Stimulated activated CD4-positive, alpha-beta T cell treated with anti-CD3 and anti-CD28 coated beads, Interleukin-1b, Interleukin-23, amount 100 ng/mL, for 1 hour (primary cell): ENCODE data around the gene SLC22A17.
"Not testable (repeated sequence)": the region's sequence is repeated elsewhere in the genome, so short reads cannot be mapped to it uniquely, and the experiment has no call there.

Experiments used
- DNase-seq, 2 donors: peaks; one replicate each; pipeline ENCODE4 v3.0.0-alpha.2; 2020; ENCODE audit warnings: low read depth in 2 of 2

Gene SLC22A17

DNA sequence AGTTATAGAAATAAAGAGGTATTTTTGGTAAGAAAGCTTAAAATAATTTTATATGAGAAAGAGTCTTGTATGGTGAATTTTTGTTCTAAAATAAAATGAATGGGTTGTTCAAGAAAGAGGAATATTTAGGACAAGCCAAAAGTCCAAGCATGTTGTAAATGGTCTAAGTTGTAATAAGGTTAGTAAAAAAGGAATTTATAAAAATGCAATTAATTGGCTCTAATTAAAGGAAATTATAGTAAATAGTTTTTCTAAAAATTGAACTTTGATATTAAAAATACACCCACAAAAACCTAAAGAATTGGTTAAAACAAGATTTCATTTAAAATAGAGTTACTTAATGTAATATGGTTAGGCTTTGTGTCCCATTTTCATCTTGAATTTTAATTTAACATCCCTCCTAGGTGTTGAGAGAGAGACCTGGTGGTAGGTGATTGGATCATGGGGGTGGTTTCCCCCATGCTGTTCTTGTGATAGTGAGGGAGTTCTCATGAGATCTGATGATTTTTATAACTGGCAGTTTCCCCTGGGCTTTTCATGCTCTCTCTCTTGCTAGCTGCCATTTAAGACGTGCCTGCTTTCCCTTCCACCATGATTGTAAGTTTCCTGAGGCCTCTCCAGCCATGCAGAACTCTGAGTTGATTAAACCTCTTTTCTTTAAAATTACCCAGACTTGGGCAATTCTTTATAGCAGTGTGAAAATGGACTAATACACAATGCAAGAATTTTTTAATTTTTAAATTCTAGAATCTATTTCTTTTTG, 13.0 kb downstream of the SLC22A17 start:
- DNase-seq = no peak

DNA sequence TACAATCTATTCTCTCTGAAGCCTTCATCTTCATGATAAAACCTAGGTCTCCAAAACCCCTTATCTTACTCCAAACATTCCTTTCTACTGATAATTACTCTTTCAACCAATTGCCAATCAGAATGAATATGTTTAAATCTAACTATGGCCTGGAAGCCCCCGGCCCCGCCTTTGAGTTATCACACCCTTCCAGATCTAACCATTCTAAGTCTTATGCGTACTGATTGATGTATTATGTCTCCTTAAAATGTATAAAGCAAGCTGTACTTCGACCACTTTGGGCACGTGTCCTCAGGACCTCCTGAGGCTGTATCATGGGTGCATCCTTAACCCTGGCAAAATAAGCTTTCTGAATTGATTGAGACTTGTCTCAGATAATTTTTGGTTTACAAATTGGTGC, 17.1 kb downstream of the SLC22A17 start:
- DNase-seq = no peak

DNA sequence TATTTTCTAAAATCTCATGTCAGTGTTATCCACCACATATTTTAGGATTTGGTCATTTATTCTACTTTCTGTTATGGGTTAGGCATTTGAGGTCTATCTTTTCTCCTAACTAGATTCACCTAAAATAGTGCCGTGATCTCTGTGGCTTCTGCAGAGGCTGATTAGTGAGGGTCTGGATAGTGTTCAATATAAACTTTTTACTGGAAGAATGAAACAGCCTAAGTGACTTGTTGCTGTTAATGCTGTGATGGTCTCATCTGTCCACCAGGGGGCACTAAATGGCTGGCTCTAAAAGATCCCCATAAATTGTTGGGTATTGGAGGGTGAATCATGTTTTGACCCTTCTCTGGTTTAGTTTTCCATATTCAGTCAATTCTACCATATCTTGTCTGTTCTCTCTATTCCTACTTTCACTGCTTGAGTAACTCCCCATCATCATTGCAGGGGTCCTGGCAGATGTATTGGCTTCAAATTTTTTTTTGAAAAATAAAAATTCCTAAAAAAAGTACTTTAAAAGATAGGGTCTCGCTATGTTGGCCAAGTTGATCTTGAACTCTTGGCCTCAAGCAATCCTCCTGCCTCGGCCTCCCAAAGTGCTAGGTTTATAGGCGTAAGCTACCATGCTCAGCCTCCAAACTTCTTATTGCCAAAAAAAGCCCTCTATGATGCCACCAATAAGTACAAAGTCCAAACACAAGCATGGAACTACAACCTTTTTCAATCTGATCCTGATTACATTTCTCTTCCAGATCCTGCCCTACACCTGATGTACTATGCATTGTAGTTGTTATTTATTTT, 24.5 kb downstream of the SLC22A17 start:
- DNase-seq = peak; percentile 21 to 22

DNA sequence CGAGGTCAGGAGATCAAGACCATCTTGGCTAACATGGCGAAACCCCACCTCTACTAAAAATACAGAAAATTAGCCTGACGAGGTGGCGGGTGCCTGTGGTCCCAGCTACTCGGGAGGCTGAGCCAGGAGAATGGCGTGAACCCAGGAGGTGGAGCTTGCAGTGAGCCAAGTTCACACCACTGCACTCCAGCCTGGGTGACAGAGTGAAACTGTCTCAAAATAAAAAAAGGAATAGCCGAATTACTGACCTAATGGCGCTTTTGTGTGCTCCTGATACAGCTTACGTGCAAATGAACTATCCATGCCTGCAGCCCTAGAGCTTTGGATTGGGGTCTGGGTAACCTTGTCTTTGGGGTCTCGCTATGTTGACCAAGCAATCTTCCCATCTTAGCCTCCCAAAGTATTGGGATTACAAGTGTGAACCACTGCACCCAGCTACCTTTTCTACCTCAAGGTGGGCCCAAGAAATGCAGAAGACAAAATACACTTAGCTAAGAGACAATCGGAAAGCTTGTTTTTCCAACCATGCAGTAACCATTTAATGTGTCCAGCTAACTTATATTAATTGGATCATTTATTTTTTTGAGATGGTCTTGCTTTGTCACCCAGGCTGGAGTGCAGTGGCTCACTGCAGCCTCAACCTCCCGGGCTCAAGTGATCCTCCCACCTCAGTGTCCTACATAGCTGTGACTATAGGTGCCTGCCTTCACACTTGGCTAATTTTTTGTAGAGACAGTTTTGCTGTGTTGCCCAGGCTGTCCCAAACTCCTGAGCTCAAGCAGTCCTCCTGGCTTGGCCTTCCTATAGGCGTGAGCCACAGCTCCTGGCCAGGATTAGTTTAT, 26.0 kb downstream of the SLC22A17 start:
- DNase-seq = no peak

GRCh38 chr14:23325746-23326145, 26.9 kb downstream of the SLC22A17 start:
- DNase-seq = not testable (repeated sequence)

GRCh38 chr14:23324993-23325392, 27.7 kb downstream of the SLC22A17 start:
- DNase-seq = no peak

- DNase-seq = no peak
These were observed 28.2 kb downstream of the SLC22A17 start for GRCh38 chr14:23324455-23324846.

DNA sequence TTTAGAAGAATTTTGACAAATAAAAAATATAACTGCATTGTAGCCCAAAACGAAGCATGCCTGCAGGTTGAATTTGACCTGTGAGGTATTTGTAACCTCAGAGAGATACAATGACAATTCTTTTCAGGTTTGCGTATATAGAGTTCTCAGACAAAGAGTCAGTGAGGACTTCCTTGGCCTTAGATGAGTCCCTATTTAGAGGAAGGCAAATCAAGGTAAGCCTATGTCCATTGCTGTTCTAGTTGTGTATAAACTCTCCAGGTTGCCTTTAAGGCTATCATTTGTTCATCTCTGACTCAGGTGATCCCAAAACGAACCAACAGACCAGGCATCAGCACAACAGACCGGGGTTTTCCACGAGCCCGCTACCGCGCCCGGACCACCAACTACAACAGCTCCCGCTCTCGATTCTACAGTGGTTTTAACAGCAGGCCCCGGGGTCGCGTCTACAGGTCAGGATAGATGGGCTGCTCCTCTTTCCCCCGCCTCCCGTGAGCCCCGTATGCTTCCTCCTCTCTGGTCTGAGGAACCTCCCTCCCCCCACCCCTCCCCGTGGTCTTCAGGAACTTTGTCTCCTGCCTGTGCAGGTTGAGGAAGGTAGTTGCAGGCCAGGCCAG, 28.7 kb downstream of the SLC22A17 start:
- DNase-seq = no peak

DNA sequence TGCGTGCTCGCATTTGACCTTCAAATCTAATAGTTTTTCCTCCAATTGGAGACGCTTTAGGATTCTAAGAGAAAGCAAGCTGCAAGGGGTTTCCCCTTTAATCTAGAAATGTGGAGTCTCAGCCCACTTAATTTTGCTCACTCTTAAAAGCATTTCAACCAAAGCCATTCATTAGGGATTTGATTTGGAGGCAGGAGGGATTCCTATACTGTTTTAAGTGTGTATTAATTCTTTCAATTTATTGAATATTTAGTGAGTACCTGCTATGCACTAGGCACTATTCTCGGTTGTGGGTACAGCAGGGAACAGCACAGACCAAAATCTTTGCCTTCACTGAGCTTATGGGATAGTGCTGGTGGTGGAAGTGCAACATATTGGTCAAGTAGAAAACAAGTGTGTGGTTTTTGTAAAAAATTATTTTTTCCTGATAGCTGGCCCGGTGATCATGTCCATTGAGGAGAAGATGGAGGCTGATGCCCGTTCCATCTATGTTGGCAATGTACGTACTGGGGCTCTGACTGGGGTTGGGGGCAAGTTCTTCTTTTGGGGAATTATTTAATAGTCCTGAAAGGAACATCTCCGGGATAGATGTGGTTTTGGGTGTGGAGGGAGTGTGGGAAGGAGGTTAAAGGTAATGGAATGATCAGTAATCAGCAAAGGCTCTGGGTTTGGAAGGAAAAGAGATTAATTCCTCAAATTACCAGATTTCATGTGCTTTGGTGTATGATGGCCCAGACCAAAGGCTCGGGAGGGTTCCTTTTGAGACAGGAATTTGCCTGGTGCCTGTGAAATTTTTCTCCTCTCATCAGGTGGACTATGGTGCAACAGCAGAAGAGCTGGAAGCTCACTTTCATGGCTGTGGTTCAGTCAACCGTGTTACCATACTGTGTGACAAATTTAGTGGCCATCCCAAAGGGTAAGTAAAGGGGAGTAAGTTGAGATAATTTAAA, 29.8 kb downstream of the SLC22A17 start:
- DNase-seq = no peak

DNA sequence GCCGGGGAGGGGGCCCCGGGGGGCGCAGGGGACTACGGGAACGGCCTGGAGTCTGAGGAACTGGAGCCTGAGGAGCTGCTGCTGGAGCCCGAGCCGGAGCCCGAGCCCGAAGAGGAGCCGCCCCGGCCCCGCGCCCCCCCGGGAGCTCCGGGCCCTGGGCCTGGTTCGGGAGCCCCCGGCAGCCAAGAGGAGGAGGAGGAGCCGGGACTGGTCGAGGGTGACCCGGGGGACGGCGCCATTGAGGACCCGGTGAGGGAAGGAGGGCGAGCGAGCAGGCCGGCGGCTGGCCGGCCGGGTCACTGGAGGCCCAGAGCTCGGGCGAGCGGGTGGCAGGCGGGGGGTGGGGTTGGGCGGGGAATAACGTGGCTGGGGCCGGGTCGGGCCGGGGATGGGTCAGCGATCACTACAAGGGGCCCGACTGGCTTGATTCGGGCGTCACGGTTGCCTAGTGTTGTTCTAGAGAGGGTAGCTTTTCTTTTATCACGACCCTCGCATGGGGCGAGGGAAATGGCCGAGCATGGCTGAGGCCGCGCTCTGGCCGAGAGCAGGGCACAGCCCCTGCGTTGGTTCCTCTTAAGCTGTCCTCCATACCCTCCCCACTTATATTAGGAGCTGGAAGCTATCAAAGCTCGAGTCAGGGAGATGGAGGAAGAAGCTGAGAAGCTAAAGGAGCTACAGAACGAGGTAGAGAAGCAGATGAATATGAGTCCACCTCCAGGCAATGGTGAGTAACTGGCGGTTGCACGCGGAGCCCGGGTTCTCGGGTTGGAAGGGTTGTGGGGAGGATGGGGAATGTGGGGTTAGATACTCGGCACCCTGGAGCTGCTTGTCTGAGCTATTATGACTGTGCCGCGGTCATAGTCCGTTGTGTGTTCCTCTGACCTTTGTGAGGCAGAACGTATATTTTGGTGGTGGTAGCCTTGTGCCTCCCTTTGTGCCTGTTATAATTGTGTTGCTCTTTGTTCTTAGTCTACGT, 30.8 kb downstream of the SLC22A17 start:
- DNase-seq = peak in 1 of 2 donors; percentile 22

- peak; percentile 80 to 95 for DNase-seq
These were observed 31.8 kb downstream of the SLC22A17 start, which contains the start of gene PABPN1 for GRCh38 chr14:23320584-23321571. TSS of gene PABPN1 (plus strand) at chr14:23321457. CDS start at chr14:23321470, 13 bp downstream.

DNA sequence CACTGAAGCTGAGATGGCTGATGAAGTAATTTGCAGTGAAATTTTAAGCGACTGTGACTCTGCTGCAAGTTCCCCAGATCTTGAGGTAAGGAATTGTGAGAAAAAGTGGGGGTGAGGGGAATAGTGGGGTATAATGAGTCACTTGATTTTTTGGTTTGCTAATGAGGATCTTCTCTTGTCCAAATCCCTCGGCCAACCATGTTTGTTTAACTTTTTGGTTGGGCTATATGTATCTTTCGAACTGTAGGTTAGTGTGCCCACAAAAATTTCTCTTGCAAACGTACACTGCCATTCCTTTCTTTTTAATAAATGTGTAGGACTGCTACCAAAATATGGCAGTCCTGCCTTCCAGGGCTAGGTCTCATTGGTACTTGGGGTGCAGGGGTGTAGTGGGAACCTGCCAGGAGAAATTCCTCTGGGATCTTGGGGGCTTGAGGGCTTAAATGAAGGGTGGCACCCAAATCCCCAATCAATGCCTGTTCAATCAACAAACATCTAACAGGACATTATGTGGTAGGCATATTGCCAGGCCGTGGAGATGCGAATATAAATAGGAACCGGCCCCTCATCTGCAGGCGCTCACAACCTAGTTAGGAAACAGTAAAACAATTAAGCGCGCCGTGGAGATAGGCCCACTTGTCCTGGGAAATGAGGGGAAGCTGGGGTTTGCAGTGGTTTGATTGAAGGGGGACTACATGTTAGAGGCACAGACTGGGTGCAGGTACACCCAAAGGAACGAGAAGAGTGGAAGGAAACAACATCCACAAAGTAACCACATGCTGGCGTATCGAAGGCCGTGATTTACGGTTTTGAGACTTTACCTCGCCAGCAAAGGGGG, 32.7 kb downstream of the SLC22A17 start:
- DNase-seq = no peak

GRCh38 chr14:23316300-23316699, 36.4 kb downstream of the SLC22A17 start:
- DNase-seq = no peak

DNA sequence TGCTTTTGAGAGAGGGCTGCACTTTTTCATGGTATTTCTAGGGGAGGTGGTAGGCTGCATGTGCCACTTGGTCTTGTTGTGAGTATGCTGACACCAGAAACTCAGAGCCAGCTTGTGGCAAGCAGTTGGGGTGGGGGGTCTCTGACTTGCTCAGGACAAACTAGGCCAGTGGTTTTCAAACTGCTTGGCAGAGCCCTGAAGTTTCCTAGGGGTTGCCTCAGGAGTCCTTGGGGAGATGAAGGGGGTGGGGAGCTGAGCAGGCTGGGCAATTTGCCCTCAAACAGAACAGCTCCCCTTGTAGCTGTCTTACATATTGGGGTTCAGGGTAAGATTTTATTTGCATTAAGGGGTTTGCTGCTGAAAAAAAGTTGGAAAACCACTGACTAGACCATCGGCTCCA, 42.1 kb downstream of the SLC22A17 start:
- DNase-seq = no peak

DNA sequence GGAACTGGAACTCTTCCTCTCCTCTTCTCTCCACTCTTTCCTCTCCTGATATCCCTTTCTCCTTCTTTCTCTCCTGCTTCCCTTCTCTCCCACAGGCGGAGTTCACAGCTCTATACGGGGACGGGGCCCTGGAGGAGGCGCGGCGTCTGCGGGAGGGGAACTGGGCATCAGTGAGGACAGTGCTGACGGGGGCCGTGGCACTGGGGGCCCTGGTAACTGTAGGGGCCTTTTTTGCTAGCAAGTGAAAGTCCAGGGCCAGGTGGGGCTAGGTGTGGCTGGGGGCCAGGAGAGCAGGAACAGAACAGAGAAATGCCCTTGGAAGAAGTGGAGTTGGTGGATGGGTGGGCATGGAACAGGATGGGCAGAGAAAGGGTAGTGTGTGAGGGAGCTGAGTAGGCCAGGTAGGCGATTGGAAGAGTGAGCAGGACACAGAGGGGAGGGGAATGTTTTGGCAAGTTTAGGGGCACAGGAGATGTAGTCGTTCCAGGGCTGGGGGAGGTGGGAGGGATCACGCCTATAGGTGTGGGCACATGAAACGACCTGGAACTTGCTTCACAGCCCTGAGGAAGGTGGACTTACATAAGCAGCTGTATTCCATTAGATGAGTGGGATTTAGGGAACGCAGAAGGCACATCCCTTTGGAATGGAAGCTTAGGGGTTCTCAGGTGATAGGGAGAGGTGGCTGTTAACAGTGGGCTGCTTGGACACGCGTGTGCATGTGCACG, 43.8 kb downstream of the SLC22A17 start:
- no peak for DNase-seq
